Body of pancreas (tissue), 4 donors: ENCODE data around the gene CHST1. TPM values are rescaled to one million over a fixed set of nuclear protein-coding genes. Genes with fewer than 3 reads are reported as not detected.

Source experiments
- ATAC-seq: fragments of 150-250 bp; one replicate; pipeline ENCODE4 v1.9.1; 2016
- DNase-seq, 4 donors: peaks; one replicate each; pipeline ENCODE4 v3.0.0-alpha.2; 2019
- H3K27ac ChIP-seq, 4 donors: fragments of 200-600 bp; sonication (generic); 1 replicate in 3 of 4; 2 replicates in 1 of 4; pipeline versions ENCODE4 v1.5.1 to v1.6.1; 2016 to 2019; ENCODE audit warnings: mild to moderate bottlenecking in 1 of 4, mixed read lengths in 1 of 4, moderate library complexity in 1 of 4
- H3K27me3 ChIP-seq, 2 donors: fragments of 200-600 bp; sonication (generic); one replicate each; pipeline ENCODE4 v1.6.0; 2016; ENCODE audit warnings: mild to moderate bottlenecking in 1 of 2
- H3K36me3 ChIP-seq, 2 donors: fragments of 200-600 bp; sonication (generic); replicated peaks in 1 of 2; 2 replicates each; pipeline ENCODE4 v1.5.1; 2016; ENCODE audit warnings: low read depth in 2 of 2; ENCODE audit not compliant: insufficient read depth in 1 of 2
- H3K4me1 ChIP-seq: fragments of 200-600 bp; sonication (generic); one replicate; pipeline ENCODE4 v1.6.0; 2016
- H3K4me3 ChIP-seq, 2 donors: fragments of 200-600 bp; sonication (generic); 1 replicate in 1 of 2; 2 replicates in 1 of 2; pipeline ENCODE4 v1.5.1; 2016 to 2019
- H3K9me3 ChIP-seq, 3 donors: fragments of 200-600 bp; sonication (generic); 1 replicate in 2 of 3; 2 replicates in 1 of 3; pipeline ENCODE4 v1.5.1; 2016
- POLR2A ChIP-seq, 3 donors: fragments of 450-650 bp; IDR thresholded peaks; one replicate each; pipeline ENCODE4 v1.6.1; 2016; ENCODE audit warnings: antibody characterized with exemption in 3 of 3, mild to moderate bottlenecking in 2 of 3
- WGBS, 2 donors: methylation state at CpG; one replicate each; pipeline ENCODE4 v1.1.5; 2017; 5-methylcytosine and 5-hydroxymethylcytosine counted together
- intact Hi-C: fragments of 100-400 bp; cut with DNase I; formaldehyde crosslinking; loops from one replicate; pipeline ENCODE4 v1.15.1; 2023
- total RNA-seq, 2 donors: library from RNA; depleted of rRNA; stranded (reverse); fragments of >200 nt; gene quantifications; one replicate each; pipeline ENCODE4 v1.1.0, GENCODE V29; 2016
- TF ChIP-seq, protein P1 (sequence below), 7 experiments: fragments of 450-650 bp in 4 of 7; fragments of 200-600 bp in 3 of 7; sonication (generic) in 3 of 7; IDR thresholded peaks; one replicate each; pipeline ENCODE4 v1.5.1; 2016 to 2019; ENCODE audit warnings: antibody characterized with exemption in 7 of 7

The CHST1 gene
- total RNA-seq, 2 donors from 2014 or later: 1.3 to 2.0 TPM

DNA sequence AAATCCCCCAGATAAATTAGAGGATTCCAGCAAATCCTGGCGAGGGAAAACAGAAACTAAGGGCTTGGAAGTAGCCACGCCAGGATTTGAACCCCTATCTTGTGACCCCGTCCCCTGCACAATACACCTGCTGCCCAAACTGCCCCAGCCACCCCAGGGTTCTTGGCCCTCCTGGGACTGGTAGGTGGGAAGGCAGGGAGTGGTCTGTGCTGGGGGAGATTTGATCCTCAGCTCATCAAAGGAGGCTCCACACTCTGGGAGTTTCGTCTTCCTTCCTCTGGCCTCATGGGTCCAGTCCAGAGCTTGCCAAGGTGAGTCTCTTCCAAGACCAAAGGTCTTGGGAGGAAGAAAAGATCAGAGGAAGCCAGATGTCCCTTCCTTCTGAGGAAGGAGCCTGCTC is 4.5 kb upstream of the CHST1 start:
- TF ChIP-seq, protein P1, sequence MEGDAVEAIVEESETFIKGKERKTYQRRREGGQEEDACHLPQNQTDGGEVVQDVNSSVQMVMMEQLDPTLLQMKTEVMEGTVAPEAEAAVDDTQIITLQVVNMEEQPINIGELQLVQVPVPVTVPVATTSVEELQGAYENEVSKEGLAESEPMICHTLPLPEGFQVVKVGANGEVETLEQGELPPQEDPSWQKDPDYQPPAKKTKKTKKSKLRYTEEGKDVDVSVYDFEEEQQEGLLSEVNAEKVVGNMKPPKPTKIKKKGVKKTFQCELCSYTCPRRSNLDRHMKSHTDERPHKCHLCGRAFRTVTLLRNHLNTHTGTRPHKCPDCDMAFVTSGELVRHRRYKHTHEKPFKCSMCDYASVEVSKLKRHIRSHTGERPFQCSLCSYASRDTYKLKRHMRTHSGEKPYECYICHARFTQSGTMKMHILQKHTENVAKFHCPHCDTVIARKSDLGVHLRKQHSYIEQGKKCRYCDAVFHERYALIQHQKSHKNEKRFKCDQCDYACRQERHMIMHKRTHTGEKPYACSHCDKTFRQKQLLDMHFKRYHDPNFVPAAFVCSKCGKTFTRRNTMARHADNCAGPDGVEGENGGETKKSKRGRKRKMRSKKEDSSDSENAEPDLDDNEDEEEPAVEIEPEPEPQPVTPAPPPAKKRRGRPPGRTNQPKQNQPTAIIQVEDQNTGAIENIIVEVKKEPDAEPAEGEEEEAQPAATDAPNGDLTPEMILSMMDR (IDR thresholded peaks at IDR 0.05): no peak
- no peak for TF ChIP-seq POLR2A (IDR thresholded peaks at IDR 0.05)
- H3K4me1 ChIP-seq: peaks cover 6% of the 10 kb centered on the region

DNA sequence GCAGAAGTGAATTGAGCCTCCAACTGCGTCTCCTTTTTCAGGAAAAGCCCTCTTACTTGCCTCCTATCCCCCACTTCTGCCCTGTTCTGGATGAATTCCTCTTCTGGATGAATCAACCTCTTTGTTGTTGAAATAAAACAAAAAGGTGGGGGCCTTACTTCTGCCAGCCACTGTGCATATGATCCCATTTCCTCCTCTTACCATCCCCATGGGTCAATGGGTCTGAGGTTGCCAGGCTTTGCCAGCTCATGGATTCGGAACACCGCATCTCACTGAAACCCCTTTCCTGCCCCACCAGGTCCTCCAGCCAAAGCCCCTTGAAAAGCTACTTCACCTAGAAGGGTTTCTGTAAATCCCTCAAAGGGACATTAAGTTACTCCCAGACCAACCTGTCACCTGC is 3.7 kb upstream of the CHST1 start:
- Histone ChIP-seq H3K9me3 (no peaks in the 10 kb centered on the region), H3K4me1 (peaks cover 14% of the 10 kb centered on the region), H3K27me3 (peaks cover 0 to 3% of the 10 kb centered on the region in 2 donors), H3K4me3 (no peak overlapping the region), H3K36me3 (no peaks in the 10 kb centered on the region), H3K27ac (no peak overlapping the region)
- no peak for ATAC-seq
- intact Hi-C loops: no loop called here
- no peak for DNase-seq
- no peak for TF ChIP-seq POLR2A (IDR thresholded peaks at IDR 0.05)
- TF ChIP-seq, protein P1 (IDR thresholded peaks at IDR 0.05): no peak
- 82 to 93% methylated on average over 3 of the region's 3 CpGs for WGBS, 2 donors

More for the DNA sequence above, 4.5 kb upstream of the CHST1 start:
- 58 to 88% methylated on average over 4 of the region's 4 CpGs for WGBS, 2 donors
- ATAC-seq (no peak), DNase-seq (no peak)
- Histone ChIP-seq H3K27me3 (no peaks in the 10 kb centered on the region), H3K36me3 (no peaks in the 10 kb centered on the region), H3K27ac (no peak overlapping the region), H3K9me3 (no peaks in the 10 kb centered on the region), H3K4me3 (no peak overlapping the region)
- intact Hi-C loops: no loop called here

DNA sequence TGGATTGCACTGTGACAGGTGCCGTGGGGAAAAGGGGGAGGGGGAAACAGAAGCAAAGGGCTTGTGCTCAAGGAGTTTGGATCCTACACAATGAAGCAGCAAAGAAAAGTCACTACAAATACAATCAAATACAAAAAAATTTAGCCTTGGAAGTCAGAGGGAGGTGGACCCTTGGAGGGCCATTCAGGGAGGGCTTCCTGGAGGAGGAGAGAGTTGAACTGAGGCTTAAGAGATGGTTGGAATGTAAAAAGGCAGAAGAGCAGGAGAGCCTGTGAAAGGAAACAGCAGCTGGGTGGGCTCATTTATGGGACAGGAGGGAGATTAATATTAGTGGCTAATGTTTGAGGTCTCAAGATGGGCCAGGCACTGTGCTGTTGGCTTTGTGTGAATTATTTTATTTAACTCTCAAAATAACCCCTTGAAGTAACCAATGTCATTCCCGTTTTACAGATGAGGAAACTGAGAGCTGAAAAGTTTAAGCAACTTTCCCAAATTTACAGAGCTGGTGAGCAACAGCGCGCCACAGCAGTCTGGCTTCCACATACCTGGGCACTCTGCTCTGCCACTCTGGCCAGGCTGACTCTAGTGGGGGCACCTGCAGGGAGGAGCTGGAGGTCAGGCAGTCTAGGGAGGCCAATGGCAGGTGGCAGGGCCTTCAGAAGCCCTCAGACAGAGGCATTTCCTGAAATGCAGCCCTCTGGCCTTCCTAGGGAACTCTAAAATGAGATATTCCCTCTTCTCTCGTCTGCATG is 2.7 kb upstream of the CHST1 start:
- Histone ChIP-seq H3K27ac (no peak overlapping the region), H3K36me3 (no peaks in the 10 kb centered on the region), H3K4me3 (no peak overlapping the region), H3K27me3 (peaks cover 0 to 11% of the 10 kb centered on the region in 2 donors), H3K4me1 (peaks cover 19% of the 10 kb centered on the region), H3K9me3 (no peaks in the 10 kb centered on the region)
- intact Hi-C loops: no loop called here
- WGBS, 2 donors: 85 to 87% methylated on average over 5 of the region's 5 CpGs
- TF ChIP-seq, protein P1 (IDR thresholded peaks at IDR 0.05): no peak
- no peak for TF ChIP-seq POLR2A (IDR thresholded peaks at IDR 0.05)
- ATAC-seq (no peak), DNase-seq (no peak)

DNA sequence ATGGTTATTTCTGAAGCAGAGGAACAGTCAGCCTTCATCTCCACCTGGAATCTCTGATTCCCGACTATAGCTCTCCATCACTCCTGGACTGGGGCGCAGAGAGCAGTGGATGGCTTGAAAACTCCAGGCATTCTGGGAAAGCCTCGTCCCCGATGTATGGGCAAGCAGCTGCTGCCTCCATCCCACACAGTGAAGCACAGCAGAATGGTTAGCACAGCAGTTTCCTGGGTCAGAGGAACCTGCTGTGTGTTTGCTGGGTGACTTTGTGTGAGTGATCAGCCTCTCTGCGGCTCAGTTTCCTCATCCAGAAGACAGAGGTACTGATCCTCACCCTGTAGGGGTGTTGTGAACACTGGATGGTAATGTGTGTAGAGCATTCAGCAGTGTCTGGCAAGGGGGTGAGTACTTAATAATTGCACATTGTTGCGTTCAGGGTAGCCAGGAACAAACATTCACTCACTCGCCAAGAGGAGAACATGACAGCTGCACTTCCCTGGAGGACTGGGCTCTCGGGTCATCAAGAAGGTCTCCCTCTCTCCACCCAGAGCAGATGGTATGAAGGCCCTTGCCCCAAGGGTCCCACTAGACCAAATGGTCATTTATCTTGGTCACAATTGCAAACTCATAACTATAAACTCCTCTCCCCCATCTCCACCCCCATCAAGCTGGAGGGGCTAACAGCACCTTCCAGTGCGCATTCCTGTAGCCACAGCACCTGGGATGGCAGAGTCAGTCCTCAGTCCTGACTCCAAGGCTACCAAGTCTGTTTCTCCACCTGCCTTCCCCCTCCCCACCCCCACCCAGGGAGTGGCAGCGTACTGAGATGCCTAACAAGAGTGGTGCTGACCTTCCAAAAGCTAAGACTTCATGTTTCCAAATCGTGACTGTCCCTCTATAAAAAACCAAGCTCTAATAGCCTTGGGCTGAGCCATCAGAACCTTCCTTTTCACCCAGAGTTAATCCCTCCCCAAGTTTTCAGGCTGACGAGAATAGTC is 1.5 kb upstream of the CHST1 start:
- intact Hi-C loops: no loop called here
- Histone ChIP-seq H3K27me3 (peaks cover 0 to 23% of the 10 kb centered on the region in 2 donors), H3K36me3 (no peaks in the 10 kb centered on the region), H3K4me1 (peaks cover 19% of the 10 kb centered on the region), H3K4me3 (no peak overlapping the region), H3K9me3 (no peaks in the 10 kb centered on the region), H3K27ac (no peak overlapping the region)
- DNase-seq: no peak
- TF ChIP-seq POLR2A (IDR thresholded peaks at IDR 0.05): no peak
- TF ChIP-seq, protein P1 (IDR thresholded peaks at IDR 0.05): no peak
- no peak for ATAC-seq
- WGBS, 2 donors: 71 to 73% methylated on average over 8 to 12 of the region's 12 CpGs
